ENCODE results near the gene DENND2C.

DNA sequence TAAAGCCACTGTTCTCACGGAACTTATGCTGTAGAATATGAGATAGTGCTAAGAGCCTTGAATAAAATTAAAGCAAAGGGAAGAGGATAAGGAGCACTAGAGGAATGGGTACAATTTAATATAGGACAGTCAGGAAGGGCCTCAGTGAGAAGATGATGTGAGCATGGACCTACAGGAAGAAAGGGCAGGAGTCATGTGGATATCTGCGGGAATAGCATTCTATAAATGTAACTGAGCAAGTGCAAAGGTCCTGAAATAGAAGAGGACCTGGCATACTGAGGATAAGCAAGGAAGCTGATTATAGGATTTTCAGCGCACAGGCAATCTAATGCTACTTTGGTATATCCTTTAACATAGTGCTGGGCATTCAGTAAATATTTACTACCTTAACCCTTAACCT, 75.8 kb downstream of the DENND2C start:
- TF ChIP-seq RCOR1 (IDR thresholded peaks at IDR 0.05; ENCODE audit: low read depth, low read length) (no peak), ESRRA (IDR thresholded peaks at IDR 0.05; ENCODE audit: borderline replicate concordance, low read length) (no peak), CEBPB (IDR thresholded peaks at IDR 0.05) (no peak)
- TF ChIP-seq, protein P1, sequence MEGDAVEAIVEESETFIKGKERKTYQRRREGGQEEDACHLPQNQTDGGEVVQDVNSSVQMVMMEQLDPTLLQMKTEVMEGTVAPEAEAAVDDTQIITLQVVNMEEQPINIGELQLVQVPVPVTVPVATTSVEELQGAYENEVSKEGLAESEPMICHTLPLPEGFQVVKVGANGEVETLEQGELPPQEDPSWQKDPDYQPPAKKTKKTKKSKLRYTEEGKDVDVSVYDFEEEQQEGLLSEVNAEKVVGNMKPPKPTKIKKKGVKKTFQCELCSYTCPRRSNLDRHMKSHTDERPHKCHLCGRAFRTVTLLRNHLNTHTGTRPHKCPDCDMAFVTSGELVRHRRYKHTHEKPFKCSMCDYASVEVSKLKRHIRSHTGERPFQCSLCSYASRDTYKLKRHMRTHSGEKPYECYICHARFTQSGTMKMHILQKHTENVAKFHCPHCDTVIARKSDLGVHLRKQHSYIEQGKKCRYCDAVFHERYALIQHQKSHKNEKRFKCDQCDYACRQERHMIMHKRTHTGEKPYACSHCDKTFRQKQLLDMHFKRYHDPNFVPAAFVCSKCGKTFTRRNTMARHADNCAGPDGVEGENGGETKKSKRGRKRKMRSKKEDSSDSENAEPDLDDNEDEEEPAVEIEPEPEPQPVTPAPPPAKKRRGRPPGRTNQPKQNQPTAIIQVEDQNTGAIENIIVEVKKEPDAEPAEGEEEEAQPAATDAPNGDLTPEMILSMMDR (IDR thresholded peaks at IDR 0.05) = no peak
- TF ChIP-seq, protein P2, sequence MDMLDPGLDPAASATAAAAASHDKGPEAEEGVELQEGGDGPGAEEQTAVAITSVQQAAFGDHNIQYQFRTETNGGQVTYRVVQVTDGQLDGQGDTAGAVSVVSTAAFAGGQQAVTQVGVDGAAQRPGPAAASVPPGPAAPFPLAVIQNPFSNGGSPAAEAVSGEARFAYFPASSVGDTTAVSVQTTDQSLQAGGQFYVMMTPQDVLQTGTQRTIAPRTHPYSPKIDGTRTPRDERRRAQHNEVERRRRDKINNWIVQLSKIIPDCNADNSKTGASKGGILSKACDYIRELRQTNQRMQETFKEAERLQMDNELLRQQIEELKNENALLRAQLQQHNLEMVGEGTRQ (IDR thresholded peaks at IDR 0.05) = no peak
